Activated CD8-positive, alpha-beta memory T cell treated with anti-CD3 and anti-CD28 coated beads, Interleukin-2, amount 50 U/mL, for 4 hours (primary cell): ENCODE data around the gene ISLR.

Experiments
- DNase-seq: peaks from one replicate; pipeline ENCODE4 v3.0.0-alpha.2; 2020

ISLR gene, protein sequence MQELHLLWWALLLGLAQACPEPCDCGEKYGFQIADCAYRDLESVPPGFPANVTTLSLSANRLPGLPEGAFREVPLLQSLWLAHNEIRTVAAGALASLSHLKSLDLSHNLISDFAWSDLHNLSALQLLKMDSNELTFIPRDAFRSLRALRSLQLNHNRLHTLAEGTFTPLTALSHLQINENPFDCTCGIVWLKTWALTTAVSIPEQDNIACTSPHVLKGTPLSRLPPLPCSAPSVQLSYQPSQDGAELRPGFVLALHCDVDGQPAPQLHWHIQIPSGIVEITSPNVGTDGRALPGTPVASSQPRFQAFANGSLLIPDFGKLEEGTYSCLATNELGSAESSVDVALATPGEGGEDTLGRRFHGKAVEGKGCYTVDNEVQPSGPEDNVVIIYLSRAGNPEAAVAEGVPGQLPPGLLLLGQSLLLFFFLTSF

DNA sequence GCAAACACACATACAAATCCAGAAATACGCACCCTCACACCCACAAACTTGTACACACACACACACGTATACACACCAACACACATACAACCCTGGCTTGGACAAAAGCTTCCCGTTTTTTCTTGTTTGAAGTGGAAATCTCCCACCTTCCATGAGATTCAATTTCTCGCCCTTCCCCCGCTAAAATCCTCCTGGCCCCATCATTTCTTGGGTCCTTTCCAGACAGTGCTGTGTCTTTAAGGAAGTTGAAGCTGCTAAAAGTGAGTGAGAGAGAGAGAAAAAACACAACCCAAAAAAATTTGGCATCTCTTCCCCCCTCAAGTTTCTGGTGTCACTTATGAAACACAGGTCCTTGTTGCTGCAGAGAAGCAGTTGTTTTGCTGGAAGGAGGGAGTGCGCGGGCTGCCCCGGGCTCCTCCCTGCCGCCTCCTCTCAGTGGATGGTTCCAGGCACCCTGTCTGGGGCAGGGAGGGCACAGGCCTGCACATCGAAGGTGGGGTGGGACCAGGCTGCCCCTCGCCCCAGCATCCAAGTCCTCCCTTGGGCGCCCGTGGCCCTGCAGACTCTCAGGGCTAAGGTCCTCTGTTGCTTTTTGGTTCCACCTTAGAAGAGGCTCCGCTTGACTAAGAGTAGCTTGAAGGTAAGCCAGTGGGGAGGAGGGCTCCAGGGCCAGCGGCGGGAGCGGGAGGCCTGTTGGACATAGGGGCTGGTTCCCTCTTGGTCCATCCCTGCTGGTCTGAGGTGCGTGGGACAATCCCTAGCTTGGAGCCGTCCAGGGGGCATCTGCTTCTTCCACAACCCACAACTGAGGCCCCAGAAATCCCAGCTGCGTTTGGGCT lies at the start of gene ISLR:
ISLR (plus strand) TSS at position 331 of the 839 bp plus-strand sequence. CDS start 1,149 bp downstream, outside the sequence.
- DNase-seq, result no peak

DNA sequence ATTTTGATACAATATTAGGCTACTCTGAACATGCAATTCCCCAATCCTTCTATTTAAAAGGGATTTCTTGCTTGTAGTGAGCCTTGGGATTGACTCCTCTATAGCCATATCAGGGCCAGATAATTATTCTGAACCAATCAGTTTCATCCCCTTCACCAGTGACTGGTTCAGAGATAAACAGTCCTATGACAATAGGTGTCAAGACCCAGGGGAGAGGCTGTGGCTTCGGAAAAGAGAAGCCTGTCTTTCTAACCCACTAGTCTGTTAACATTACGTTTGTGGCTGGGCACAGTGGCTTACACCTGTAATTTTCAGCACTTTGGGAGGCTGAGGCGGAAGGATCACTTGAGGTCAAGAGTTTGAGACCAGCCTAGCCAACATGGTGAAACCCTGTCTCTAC lies 49.3 kb upstream of the ISLR start:
- no peak for DNase-seq

DNA sequence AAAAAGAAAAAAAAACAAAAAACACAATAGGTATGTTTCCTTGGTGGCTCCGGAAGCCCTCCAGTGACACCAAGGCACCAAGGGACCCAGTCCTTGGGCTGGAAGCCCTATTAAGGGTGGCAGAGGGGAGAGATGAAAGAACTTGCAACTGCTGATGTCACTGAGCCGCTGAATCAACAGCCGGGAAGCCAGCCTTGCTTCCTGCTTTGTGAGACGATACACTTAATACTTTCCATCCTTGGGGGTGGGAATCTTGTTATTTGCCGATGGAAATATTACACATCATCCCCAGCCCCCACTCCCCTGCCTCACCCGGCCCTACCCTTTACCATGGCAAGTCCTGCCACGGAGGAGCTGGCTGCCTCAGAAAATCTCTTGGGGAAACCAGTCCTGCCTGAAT lies 48.8 kb upstream of the ISLR start:
- no peak for DNase-seq

DNA sequence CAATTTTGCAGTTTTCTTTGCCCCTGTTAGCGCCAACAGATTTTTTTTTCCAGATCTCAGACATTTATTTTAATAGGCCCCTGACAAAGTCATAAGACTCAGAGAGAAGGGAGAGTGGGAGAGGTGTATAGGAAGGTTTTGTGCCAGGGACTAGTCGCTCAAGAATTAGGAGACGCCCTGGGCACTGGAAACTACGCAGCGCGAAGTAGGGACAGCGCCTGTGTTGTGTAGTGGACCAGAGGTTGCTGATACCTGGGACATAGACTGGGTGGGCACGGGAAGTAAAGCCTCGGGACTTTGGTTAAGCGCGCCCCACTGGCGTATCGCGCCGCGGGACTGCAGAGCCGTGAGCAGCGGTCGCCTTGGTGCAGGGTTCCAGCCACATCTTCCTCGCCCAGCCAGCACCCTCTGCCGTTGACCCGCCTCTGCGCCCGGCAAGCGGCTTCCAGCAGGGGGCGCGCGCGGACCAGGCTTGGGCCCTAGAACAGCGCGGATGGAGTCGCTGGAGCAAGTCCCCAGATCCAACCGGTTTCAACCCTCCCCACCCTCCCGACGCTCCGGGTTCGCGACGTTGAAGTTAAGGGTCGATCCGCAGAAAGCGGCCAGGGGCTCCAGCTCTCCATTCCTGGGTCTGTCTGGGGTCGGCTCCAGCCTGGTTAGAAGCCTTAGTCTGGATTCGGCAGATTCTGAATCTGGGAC lies 46.1 kb upstream of the ISLR start:
- DNase-seq, result peak; percentile 86

DNA sequence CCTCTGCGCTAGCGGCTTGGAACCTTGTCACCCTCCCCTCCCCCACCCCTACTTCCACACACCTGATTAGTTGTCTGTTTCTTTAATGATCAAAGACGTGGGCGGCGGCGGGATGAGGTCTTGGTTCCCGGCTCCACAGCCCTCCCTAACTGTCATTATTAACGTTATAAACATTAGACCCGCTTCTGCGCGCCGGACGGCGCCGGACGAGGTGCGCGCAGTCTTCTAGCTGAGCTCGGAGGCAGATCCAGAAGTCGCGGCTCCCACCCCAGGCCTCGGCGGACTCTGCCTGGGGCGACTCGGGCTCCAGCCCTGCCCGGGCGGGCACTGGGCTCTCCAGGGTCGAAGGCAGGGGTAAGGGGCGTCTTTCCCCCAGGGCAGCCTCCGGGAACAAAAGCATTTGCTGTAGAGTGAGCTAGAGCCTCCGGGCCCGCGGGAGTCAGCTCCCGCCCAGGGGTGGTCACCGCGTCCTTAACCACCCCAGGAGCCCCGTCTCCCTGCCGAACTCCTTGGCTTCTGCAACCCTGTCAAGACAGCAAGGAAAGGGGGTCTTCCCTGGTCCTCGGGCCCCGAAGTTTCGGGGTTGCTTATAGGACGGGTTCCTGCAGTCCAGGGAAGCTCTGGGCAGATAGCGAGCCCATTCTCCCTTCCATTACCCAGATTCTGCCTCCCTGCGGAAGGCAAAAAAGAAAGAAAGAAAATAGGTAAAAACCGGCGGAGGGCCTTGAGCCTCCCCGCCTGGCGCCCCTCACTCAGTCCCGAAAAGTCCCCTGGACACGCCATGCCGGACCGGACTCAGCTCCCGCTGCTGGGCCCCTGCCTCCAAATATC lies 45.3 kb upstream of the ISLR start:
- no peak for DNase-seq

DNA sequence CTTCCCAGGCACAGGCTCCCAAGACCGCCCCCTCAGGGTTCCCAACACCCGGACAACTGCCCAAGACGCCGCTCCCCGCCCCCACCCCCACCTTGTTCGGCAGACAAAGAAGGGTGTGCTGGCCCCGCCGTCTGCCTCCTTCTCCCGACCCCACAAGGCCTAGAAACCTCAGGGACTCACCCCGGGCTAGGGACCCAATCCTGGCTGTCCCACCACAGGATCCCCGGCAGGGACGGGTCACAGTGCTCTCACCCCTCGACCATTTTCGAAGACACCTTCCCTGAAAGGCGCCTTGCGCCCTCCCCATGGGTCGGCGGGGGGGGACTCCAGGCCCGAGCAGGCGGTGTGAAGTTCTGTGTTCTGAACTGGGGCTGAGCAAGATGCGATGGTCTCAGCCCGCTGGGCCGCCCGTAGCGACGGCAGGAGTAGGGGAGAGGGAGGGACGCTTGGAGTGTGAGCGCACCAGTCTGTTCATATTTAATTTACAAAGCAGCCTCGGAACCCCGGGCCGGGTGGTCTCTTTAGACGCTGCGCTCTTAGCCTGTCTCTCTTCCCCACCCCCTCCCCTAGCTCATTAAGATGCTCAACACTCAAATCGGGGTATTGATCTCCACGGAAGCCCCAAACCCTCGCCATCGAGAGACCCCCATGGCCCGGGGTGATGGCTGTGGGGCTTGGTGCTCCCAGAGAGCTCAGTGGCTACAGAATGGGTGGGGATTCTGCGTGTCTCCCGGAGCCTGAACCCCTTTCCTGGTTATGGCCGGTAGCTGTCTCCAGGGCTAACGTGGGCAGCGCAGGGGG lies 44.5 kb upstream of the ISLR start:
- no peak for DNase-seq

DNA sequence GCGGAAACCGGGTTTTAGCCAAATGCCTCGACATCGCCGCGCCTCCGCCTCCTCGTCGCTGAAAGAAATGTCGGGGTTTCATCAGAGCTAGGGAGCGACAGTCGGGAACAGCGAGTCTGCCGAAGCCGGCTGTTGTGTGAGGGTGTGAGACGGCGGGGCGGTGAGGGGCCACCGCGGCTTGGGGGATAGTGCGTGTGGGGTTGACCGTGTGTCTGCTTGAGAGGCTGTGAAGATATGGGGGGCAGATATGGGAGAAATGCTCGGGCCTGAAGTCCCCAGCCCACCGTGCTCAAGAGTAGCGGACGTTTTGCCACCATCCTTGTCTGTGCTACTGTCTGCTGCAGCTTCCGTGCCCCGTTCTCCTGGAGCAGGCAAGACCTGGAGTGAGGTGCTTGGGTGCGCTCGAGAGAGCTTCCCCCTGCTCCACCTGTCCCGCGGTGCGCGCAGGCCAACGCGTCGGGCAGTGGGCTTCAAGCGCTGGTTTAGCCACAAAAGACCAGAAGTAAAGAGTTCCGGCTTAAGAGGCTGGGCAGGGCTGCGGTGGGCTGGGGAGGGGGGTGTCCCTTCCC lies 43.8 kb upstream of the ISLR start:
- DNase-seq, result no peak

DNA sequence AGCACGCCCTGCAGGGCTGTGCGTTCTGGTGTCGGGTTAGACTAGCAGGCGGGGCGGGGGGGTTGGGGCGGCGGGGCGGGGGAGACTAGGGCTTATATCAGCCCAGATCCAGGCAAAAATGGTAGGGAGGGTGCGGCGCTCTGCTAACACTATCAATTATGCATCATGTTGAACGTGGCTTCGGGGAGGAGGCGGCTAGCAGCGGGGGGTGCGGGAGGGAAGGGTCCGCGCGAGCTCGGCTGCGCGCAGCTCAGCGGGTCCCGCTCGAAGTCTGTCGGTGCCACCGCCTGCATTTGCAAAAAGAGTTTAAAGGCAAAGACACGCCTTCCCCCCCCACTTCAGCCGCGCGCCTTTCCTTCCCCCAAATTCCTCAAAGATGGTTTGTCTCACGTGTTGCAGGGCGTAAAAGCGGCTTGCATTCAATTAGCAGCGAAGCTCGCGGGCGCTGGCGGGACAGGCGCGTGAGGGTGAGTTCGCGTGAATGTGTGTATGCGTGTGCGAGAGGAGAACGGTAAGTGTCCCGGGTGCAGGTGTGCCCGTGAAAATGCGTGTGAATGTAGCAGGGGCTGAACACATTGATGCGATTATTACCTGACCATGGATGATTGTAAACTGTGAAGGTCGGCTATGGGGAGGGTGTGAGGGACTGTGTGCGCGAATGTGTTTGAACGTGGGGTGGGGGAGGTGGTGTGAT lies 43.2 kb upstream of the ISLR start, which contains the start of gene ISLR2:
ISLR2 (plus strand) TSS at position 432 of the 694 bp plus-strand sequence. CDS start 2,169 bp downstream, outside the sequence.
- no peak for DNase-seq

DNA sequence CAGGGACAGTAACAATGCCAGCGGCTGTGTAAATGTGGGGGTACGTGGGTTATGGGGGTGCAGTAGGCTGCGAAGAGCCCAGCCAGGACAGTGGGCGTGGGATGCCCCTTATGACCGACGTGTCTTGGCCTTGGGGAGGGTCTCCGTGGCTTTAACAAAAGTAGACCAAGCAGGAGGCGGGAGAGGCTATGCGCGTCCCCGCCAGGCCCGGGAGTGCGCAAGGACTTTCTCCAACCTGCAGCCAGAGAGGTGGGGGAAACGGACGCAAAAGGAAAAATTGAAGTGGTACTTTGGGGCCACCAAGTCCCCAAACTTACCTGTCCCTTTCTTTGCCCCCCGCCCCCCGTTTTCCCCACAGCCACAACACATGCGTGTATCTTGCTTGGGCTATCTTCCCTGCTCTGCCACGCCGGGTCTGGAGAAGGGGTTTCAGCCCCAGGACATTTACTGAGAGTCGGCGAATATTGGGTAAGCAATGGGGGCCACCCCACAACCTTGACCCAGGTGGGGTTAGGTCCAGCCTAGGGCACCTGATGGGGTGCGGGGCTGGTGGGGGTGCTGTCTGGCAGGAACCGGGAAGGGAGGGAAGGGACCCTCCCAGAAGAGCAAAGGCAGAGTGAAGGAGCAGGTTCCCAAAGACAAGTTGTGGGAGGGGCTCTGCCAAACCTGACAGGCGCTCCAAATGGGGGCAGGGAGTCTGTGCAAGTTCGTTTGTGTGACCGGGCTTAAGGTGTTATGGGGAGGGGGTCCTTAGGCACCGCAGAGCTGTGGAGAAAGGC lies 42.5 kb upstream of the ISLR start:
- no peak for DNase-seq

DNA sequence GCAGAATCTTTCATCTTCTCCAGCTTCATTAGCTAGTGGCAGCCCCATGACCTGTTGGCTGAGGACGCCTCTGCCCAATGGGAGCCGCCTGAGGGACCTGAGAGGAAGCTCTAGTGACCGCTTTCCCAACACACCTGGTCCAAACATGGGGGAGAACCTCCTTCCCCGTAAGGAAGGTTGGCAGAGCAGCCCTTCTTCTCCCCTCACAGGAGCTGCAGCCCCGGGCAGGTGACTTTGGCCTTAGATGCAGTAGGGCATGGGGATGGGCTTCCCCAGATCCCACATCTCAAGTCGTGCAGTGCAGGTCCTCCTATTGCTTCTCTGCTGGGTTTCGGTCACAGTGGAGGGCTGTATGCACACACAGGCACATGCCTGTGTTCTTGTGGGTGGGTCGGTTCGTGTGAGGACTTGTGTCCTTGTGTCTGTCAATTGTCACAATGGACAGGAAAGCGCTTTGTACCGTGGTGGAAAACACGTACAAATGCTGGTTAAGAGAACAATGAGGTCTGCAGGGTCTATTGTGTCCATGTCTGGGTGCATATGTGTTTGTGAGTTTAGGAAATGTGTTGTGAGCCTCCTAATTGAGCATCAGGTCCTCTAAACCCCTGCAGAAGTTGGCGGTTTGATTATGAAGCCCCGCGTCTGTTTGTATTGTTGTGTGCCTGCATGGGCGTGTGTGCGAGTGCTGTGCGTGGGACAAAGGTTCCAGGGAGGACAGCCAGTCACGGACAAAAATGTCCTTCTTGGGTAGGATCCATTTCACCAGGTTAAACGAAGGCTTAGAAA lies 41.7 kb upstream of the ISLR start:
- no peak for DNase-seq

DNA sequence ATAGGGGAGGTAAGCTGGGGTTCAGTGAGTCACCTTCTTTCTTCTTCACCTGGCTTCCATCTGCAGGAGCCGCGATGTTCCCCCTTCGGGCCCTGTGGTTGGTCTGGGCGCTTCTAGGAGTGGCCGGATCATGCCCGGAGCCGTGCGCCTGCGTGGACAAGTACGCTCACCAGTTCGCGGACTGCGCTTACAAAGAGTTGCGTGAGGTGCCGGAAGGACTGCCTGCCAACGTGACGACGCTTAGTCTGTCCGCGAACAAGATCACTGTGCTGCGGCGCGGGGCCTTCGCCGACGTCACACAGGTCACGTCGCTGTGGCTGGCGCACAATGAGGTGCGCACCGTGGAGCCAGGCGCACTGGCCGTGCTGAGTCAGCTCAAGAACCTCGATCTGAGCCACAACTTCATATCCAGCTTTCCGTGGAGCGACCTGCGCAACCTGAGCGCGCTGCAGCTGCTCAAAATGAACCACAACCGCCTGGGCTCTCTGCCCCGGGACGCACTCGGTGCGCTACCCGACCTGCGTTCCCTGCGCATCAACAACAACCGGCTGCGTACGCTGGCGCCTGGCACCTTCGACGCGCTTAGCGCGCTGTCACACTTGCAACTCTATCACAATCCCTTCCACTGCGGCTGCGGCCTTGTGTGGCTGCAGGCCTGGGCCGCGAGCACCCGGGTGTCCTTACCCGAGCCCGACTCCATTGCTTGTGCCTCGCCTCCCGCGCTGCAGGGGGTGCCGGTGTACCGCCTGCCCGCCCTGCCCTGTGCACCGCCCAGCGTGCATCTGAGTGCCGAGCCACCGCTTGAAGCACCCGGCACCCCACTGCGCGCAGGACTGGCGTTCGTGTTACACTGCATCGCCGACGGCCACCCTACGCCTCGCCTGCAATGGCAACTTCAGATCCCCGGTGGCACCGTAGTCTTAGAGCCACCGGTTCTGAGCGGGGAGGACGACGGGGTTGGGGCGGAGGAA lies 40.5 kb upstream of the ISLR start:
- DNase-seq, result no peak

DNA sequence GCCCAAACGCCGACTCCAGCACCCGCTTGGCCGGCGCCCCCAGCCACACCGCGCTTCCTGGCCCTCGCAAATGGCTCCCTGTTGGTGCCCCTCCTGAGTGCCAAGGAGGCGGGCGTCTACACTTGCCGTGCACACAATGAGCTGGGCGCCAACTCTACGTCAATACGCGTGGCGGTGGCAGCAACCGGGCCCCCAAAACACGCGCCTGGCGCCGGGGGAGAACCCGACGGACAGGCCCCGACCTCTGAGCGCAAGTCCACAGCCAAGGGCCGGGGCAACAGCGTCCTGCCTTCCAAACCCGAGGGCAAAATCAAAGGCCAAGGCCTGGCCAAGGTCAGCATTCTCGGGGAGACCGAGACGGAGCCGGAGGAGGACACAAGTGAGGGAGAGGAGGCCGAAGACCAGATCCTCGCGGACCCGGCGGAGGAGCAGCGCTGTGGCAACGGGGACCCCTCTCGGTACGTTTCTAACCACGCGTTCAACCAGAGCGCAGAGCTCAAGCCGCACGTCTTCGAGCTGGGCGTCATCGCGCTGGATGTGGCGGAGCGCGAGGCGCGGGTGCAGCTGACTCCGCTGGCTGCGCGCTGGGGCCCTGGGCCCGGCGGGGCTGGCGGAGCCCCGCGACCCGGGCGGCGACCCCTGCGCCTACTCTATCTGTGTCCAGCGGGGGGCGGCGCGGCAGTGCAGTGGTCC lies 39.7 kb upstream of the ISLR start:
- no peak for DNase-seq

DNA sequence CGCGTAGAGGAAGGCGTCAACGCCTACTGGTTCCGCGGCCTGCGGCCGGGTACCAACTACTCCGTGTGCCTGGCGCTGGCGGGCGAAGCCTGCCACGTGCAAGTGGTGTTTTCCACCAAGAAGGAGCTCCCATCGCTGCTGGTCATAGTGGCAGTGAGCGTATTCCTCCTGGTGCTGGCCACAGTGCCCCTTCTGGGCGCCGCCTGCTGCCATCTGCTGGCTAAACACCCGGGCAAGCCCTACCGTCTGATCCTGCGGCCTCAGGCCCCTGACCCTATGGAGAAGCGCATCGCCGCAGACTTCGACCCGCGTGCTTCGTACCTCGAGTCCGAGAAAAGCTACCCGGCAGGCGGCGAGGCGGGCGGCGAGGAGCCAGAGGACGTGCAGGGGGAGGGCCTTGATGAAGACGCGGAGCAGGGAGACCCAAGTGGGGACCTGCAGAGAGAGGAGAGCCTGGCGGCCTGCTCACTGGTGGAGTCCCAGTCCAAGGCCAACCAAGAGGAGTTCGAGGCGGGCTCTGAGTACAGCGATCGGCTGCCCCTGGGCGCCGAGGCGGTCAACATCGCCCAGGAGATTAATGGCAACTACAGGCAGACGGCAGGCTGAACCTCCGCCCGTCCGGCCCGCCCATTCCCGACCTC lies 39.0 kb upstream of the ISLR start:
- no peak for DNase-seq

DNA sequence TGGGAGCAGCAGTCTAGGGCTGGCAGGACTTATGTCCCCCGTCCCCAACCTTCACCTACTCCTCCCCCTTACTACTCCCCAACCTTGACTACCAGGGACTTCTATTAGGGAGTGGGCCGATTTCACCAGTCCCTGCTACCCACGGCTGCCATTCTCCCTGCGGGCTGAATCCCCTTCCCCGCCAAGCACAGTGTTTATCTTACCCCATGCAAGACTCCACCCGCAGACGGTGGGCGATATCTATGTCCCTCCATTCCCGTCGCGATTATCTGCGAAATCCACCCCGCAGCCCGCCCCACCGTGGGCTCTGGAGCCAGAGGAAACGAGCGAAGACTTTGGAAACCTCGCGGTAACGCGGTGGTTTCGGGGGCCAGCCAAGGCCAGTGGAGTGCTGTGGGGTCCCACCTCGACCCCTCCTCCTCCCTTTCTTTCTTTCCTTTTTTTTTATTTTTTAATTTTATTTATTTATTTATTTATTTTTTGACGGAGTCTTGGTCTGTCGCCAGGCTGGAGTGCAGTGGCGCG lies 38.4 kb upstream of the ISLR start:
- no peak for DNase-seq

DNA sequence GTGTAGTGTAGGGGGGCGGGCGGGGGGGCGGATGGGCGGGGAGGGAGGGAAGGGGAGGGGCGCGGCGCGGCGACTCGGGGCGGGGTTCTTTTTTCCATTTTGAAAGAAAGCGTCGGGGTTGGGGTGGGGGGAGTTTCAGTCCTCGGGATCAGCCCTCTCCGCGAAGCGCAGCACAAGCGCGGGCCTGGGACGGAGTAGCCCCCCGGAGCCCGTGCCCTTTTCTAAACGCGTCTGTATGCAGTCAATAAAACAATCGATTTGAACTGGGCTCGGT lies 37.0 kb upstream of the ISLR start:
- DNase-seq, result no peak

DNA sequence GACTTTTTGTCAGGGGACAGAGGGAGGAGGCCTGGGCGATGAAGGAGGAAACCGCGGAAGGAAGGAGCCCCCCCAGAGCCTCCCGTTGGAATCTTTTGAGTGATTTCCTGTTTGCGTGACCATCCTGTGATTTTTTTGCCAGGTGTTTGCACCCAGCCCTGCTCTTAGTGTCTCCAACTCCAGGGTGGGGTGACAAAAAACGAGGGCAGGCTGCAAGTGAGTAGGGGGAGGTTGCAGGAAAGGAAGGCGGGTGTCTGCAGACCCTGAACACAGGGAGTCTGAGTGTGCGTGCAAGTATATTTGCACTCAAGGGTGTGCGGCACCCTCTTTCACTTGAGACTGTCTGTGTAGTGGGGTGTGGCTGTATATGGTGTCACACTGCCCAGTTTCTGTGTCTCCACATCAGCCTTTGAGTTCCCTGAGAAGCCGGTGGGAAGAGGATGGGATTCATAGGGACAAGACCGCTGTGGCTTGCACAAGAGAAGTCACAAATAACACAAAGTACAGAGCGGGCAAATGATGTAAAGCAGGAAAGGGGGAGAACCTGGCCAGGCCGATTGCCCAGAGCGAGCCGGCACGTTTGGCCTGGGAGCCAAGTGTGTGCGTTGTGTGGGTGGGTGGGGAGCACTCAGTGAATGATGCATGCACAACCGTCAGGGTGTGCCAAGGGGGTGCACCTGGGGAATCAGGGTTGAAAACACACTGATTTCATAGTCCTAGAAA lies 36.5 kb upstream of the ISLR start:
- DNase-seq, result no peak
